Activated T-cell treated with anti-CD3 and anti-CD28 coated beads, Interleukin-2, amount 50 U/mL, for 72 hours (primary cell): ENCODE results near the gene LCK. TPM values are rescaled to one million over a fixed set of nuclear protein-coding genes. Genes with fewer than 3 reads are reported as not detected.

Source experiments
- ATAC-seq, 2 donors: fragments of 150-1000 bp; cut with Tn5 transposase; replicated peaks in 1 of 2; 2 replicates each; pipeline ENCODE4 v1.10.0; 2021; ENCODE audit warnings: moderate library complexity in 2 of 2, mild to moderate bottlenecking in 1 of 2
- DNase-seq, 2 donors: peaks; one replicate each; pipeline ENCODE4 v3.0.0; 2021 to 2022; ENCODE audit warnings: mixed read lengths in 1 of 2
- H3K27ac Mint-ChIP-seq: one replicate; pipeline ENCODE4 v1.8.0; 2022; ENCODE audit warnings: mild to moderate bottlenecking, moderate library complexity, mixed read lengths
- H3K27me3 Mint-ChIP-seq: one replicate; pipeline ENCODE4 v1.8.0; 2022; ENCODE audit warnings: low read depth, mixed read lengths
- H3K36me3 Mint-ChIP-seq, 2 donors: one replicate each; pipeline ENCODE4 v1.8.0; 2022; ENCODE audit warnings: mixed read lengths in 2 of 2, mild to moderate bottlenecking in 1 of 2; ENCODE audit not compliant: insufficient read depth in 2 of 2
- H3K4me1 Mint-ChIP-seq: one replicate; pipeline ENCODE4 v1.8.0; 2022; ENCODE audit warnings: low read depth, mixed read lengths
- H3K4me3 Mint-ChIP-seq, 2 donors: one replicate each; pipeline ENCODE4 v1.8.0; 2022; ENCODE audit warnings: mild to moderate bottlenecking in 2 of 2, mixed read lengths in 2 of 2, moderate library complexity in 2 of 2
- H3K9me3 Mint-ChIP-seq, 2 donors: one replicate each; pipeline ENCODE4 v1.8.0; 2022; ENCODE audit warnings: mixed read lengths in 2 of 2
- total RNA-seq, 2 donors: library from RNA; stranded (reverse); gene quantifications; one replicate each; pipeline ENCODE4 v1.2.3, GENCODE V29; 2022

LCK gene
- total RNA-seq, 2 donors from 2014 or later = 227 to 254 TPM

DNA sequence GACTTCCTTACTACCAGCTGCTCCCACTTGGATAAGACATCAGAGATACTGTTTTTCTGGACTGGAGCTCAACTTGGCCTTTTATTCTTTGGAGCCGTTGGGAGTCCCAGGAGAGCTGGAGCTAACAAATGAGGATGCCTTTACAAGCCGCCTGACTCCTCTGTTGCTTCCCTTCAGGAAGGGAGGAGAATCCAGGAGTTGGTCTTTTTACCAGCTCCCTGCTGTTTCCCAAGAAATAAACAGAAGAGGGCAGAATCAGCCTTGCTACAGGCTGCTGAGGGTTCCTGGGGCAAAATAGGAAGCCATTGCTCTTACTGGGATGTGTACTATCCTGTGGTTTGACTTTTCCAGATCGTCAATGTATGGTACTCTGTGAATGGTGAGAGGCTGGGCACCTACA lies 27.4 kb upstream of the LCK start:
- DNase-seq = no peak
- peak overlapping the region; percentile 94 for H3K27ac Mint-ChIP-seq
- H3K9me3 Mint-ChIP-seq = no peaks in the 10 kb centered on the region
- peak overlapping the region; percentile 94 to 96 for H3K4me3 Mint-ChIP-seq
- H3K36me3 Mint-ChIP-seq = peaks cover 12 to 21% of the 10 kb centered on the region in 2 donors
- H3K4me1 Mint-ChIP-seq = peaks cover 41% of the 10 kb centered on the region
- no peak for ATAC-seq
- H3K27me3 Mint-ChIP-seq = no peaks in the 10 kb centered on the region

DNA sequence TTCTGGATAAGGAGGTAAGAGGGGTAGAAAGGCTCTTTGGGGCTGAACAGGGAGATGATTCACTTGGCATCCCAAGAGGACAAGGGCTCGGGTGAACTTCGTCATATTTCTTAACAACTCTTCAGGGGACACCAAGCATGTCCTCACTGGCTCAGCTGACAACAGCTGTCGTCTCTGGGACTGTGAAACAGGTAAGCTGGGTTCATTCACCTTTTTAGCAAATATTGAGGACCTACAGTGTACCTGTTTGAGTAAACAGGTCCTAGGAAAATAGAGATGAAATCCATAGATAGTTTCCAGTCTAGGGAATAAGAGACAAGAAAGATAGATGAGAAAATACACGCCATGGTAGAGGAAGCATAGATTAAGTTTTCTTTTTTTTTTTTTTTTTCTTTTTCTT lies 26.8 kb upstream of the LCK start:
- H3K36me3 Mint-ChIP-seq = peaks cover 12 to 24% of the 10 kb centered on the region in 2 donors
- no peaks in the 10 kb centered on the region for H3K9me3 Mint-ChIP-seq
- H3K27me3 Mint-ChIP-seq = no peaks in the 10 kb centered on the region
- no peak for ATAC-seq
- no peak for DNase-seq
- peak overlapping the region; percentile 94 to 96 for H3K4me3 Mint-ChIP-seq
- H3K27ac Mint-ChIP-seq = peak overlapping the region; percentile 94
- peaks cover 41% of the 10 kb centered on the region for H3K4me1 Mint-ChIP-seq

DNA sequence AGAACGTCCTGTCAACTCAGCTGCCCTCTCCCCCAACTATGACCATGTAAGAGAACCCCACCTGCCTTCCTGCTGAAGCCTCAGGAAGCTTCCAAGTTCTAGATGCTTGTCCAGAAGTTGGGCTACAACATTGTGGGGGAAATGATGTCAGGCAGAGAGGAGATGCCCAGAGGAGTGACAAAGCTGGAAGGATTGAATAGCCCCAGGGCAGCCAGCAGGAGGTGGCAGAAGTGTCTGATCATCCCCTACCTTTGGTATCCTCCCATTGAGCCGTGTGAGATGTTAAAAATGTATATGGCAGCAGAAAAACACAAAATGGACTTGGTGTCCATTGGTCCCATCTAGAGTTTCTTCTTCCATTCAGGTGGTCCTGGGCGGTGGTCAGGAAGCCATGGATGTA lies 22.3 kb upstream of the LCK start:
- Mint-ChIP-seq H3K27me3 (no peaks in the 10 kb centered on the region), H3K4me1 (peaks cover 14% of the 10 kb centered on the region), H3K27ac (no peak overlapping the region), H3K4me3 (no peak overlapping the region), H3K36me3 (peaks cover 12 to 27% of the 10 kb centered on the region in 2 donors), H3K9me3 (no peaks in the 10 kb centered on the region)
- no peak for DNase-seq
- ATAC-seq = no peak

DNA sequence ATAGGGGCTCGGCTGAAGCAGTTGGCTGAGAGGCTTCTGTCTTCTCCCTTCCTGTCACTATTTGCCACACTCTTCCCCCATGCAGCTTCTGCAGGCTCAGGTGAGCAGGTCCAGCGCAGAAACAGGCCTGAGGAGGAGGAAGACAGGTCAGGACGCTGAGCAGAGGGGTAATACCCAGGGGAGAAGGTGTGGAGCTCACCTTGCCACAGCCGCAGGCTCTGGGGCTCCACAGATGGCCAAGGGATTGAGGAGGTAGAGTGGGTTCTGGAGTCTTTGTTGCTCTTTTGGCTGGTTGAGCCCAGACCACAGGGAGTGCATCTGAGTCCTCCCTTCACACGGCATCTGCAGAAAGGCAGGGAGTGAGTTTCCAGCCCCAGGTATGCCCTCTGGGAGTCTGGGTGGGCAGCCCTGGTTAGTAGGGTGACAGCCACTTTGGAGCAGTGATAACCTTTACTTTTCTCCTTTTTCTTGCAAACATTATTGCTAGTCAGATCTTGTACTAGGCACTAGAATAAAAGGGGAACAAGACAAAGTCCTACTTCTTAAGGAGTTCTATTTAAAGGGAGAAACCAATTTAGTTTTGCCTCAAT lies 19.1 kb upstream of the LCK start:
- peaks cover 6 to 17% of the 10 kb centered on the region in 2 donors for H3K36me3 Mint-ChIP-seq
- DNase-seq (no peak), ATAC-seq (no peak)
- no peak overlapping the region for H3K27ac Mint-ChIP-seq
- H3K27me3 Mint-ChIP-seq = no peaks in the 10 kb centered on the region
- H3K4me3 Mint-ChIP-seq = no peak overlapping the region
- no peaks in the 10 kb centered on the region for H3K9me3 Mint-ChIP-seq
- peaks cover 7% of the 10 kb centered on the region for H3K4me1 Mint-ChIP-seq

DNA sequence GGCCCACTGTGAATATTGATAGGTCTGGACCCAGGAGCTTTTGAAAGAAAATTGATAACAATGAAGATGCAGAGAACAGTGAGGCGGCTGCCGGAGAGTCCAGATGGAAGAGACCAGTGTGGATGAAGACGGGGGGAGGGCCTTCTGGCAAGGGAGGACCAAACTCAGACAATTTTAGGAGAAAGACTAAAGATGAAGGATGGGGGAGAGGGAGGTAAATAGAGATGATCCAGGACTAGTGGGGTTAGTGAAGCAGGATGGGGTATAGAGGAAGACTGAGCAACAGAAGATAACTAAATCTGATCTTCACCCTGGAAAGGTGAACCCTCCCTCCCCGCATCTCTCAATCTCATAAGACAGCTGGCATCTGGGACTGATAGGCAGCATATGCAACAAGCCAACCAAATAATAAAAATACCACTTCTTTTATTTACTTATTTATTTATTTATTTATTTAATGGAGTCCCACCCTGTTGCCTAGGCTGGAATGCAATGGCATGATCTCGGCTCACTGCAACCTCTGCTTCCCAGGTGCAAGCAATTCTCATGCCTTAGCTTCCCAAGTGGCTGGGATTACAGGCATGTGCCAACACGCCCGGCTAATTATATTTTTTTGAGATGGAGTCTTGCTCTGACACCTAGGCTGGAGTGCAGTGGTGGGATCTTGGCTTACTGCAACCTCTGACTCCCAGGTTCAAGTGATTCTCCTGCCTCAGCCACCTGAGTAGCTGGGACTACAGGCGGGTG lies 18.3 kb upstream of the LCK start:
- Mint-ChIP-seq H3K9me3 (no peaks in the 10 kb centered on the region), H3K4me1 (peaks cover 2% of the 10 kb centered on the region), H3K27me3 (no peaks in the 10 kb centered on the region), H3K27ac (no peak overlapping the region), H3K4me3 (no peak overlapping the region), H3K36me3 (peaks cover 4 to 12% of the 10 kb centered on the region in 2 donors)
- DNase-seq (no peak), ATAC-seq (no peak)

DNA sequence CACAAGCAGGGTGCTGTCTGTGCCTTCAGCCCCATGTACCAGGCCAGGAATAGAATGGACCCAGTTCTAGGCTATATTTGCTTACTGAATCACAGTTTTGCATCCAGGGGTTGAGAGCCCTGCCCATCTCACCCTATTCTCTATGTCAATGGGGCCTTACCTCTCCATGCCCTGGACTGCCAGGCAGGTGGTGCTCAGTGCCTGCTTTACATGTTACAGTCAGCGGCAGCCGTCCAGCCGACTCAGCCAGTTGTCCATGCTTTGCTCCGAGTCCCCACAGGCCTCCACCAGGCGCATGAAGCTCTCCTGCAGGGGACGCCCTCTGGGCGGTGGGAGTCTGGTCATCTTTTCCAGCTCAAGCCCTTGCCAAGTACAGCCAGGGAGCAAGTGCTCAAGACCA lies 16.3 kb upstream of the LCK start:
- no peak for DNase-seq
- H3K4me1 Mint-ChIP-seq = no peaks in the 10 kb centered on the region

DNA sequence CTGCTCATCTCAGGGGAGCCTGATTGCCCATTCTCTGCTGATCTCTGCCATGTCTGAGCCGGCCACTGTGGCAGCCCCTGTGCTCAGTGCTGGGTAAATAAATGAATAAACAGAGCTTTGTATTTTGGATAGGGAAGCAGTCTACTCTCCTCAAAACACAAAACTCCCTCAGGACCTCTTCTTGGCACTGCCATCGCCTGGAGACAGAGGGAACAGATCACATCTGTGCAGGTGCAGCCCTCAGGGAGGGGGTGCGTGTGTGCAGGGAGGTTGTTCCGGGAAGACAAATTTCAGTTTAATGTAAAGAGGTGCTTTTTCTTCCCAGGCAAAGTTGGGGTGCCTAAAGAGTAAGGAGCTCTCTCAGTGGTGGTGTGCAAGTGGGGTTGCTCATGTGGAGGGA lies 11.7 kb upstream of the LCK start:
- no peaks in the 10 kb centered on the region for H3K9me3 Mint-ChIP-seq
- H3K4me1 Mint-ChIP-seq = peaks cover 18% of the 10 kb centered on the region
- no peaks in the 10 kb centered on the region for H3K36me3 Mint-ChIP-seq
- H3K4me3 Mint-ChIP-seq = peak overlapping the region; percentile 90 to 92
- no peak overlapping the region for H3K27ac Mint-ChIP-seq
- DNase-seq (no peak), ATAC-seq (no peak)
- no peaks in the 10 kb centered on the region for H3K27me3 Mint-ChIP-seq

More for the DNA sequence above, 16.3 kb upstream of the LCK start:
- no peak for ATAC-seq
- Mint-ChIP-seq H3K27me3 (no peaks in the 10 kb centered on the region), H3K9me3 (no peaks in the 10 kb centered on the region), H3K27ac (no peak overlapping the region), H3K4me3 (no peak overlapping the region), H3K36me3 (peaks cover 0 to 3% of the 10 kb centered on the region in 2 donors)

DNA sequence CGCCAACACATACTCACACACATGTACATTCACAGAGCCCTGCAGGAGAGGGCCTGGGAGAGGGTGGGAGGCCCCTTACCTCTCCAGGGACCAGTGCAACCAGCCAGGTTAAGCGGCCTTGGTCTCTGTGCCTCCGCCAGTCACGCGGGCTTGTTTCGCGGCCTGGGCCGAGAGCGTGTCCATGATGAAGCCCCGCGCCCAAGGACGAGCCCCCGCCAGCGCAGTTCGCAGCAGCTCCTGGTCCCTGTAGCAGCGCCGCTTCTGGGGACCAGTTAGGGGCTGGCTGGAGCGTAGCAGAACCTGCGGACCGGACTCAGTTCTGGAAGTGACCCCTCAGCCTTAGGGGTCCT lies 11.3 kb upstream of the LCK start:
- peaks cover 18% of the 10 kb centered on the region for H3K4me1 Mint-ChIP-seq
- no peaks in the 10 kb centered on the region for H3K9me3 Mint-ChIP-seq
- ATAC-seq = no peak
- no peaks in the 10 kb centered on the region for H3K27me3 Mint-ChIP-seq
- no peak overlapping the region for H3K27ac Mint-ChIP-seq
- H3K36me3 Mint-ChIP-seq = no peaks in the 10 kb centered on the region
- peak overlapping the region; percentile 90 to 92 for H3K4me3 Mint-ChIP-seq
- no peak for DNase-seq

DNA sequence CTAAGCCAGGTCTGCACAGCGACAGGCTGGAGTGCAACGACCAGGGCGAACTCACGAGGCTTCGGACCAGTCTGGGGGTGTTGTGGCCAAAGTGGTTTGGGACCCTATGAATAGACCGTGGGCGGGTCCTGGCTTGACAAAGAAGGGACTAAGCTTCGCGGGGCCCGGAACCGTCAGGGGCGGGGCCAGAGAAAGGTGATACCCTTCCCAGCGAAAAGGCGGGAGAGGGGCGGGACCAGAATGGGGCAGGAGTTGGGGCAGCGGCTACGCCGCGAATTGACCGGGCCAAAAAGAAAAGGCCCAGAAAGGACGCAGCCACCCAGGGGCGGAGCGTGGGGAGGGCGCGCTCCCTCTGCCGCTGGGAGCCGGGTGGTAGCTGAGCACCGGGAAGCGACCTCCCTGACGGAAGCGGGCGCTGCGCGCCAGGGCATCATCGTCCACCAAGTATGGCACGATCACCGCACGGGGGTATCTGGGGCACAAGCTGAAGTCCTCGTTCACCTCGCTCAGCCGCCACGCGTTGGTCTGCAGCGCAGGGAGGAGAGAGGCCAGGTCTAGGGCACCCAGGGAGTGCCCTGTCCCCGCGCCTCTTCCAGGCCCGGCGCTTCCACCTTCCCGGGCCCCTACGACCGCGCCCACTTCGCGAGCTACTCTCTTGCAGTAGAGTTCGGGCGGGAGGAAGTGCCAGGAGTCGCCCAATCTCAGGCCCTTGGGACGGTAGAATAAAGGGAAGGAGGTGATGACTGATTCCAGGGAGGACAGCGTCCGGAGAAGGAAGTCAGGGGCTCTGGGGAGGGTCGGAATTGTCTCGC lies 10.7 kb upstream of the LCK start:
- H3K9me3 Mint-ChIP-seq = no peaks in the 10 kb centered on the region
- DNase-seq = peak; percentile 66 to 69
- peaks cover 20% of the 10 kb centered on the region for H3K4me1 Mint-ChIP-seq
- H3K27me3 Mint-ChIP-seq = no peaks in the 10 kb centered on the region
- no peaks in the 10 kb centered on the region for H3K36me3 Mint-ChIP-seq
- H3K27ac Mint-ChIP-seq = no peak overlapping the region
- peak overlapping the region; percentile 90 to 92 for H3K4me3 Mint-ChIP-seq
- ATAC-seq = peak; percentile 73 to 74

DNA sequence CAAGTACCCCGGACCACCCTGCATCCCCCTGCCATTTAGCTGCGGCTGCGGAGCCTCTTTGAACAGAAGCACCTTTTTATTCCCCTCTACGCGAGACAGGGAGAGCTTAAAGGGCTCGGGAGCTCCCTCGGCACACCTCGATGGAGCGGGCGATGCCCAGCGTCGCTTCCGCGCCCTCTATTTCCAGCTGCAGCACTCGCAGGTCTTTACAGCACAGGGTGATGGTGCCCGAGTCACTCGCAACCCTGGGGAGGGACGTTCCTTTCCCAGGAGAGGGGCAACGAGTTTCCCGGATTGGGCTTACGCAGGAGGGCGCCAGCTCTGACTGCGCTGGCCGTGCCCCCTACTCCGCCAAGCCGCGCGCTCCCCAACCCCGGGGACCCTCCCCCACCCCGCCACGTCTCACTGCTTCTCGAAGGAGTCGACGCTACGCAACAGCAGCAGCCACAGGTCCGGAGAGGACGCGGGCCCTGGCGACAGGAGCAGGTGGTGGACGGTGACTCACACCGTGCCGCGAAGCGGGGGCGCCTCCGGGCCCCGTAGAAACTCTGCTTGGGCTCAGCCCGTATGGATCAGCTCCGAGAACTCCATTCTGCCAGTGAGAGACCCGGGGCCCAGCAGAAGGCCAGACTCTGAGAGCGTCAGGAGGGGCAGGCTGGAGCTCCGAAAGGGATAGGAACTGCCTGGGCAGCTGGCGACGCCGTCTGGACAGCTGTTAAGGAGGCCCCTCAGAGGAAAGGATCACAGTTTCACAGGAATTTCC lies 9.9 kb upstream of the LCK start:
- Mint-ChIP-seq H3K4me3 (peak overlapping the region; percentile 90 to 92), H3K27me3 (no peaks in the 10 kb centered on the region), H3K9me3 (no peaks in the 10 kb centered on the region), H3K36me3 (no peaks in the 10 kb centered on the region), H3K4me1 (peaks cover 29% of the 10 kb centered on the region), H3K27ac (no peak overlapping the region)
- ATAC-seq (peak; percentile 72), DNase-seq (peak; percentile 56 to 58)

DNA sequence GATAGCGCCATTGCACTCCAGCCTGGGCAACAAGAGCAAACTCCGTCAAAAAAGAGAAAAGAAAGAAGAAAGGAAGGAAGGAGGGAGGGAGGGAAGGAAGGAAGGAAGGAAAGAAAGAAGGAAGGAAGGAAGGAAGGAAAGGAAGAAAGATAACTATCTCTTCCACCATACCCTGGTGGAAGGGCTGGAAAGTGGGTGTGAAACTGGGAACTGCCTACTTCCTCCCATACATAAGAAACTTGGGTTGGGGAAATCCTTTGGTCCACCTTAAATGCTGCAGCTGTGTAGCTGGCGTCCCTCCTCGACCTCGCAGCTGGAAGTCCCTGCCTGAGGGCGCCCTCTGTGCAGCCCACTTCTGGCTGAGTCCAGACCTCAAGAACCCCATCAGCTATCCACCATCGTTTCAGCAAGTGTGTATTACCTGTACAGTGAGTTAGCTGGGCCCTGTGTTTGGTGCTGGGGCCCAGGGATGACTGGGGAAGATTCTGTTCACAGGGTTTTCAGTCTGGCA lies 8.7 kb upstream of the LCK start:
- ATAC-seq (no peak), DNase-seq (no peak)
- Mint-ChIP-seq H3K27ac (no peak overlapping the region), H3K27me3 (no peaks in the 10 kb centered on the region), H3K9me3 (no peaks in the 10 kb centered on the region), H3K4me3 (no peak overlapping the region), H3K36me3 (no peaks in the 10 kb centered on the region), H3K4me1 (peaks cover 41% of the 10 kb centered on the region)

DNA sequence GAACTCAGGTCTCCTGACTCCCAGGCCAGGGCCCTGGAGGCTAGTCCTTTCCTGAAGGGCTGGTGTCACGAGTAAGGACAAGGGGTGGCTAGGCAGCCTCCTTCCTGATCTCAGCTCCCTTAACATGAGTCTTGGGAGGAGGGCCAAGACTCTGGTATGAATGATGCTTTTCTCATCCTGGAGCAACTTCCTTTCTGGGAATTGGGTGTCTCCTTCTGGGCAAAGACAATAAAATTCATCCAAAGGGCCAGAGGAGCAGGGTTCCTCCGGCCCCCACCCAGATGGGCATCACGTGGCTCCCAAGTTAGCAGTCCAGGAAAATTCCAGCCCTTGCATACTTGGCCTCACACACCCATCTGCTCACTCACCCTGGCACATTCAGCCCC lies 4.2 kb upstream of the LCK start, which contains the start of gene FAM167B:
TSS of gene FAM167B (plus strand) at position 335 of the 386 bp plus-strand sequence. CDS start 200 bp downstream, outside the sequence.
- DNase-seq (no peak), ATAC-seq (no peak)
- H3K9me3 Mint-ChIP-seq = no peaks in the 10 kb centered on the region
- H3K4me1 Mint-ChIP-seq = peaks cover 68% of the 10 kb centered on the region
- H3K27ac Mint-ChIP-seq = peak within 1 kb of the TSS; percentile 72
- peak within 1 kb of the TSS; percentile 74 to 91 for H3K4me3 Mint-ChIP-seq
- H3K36me3 Mint-ChIP-seq = peaks cover 3 to 4% of the 10 kb centered on the region in 2 donors
- H3K27me3 Mint-ChIP-seq = no peaks in the 10 kb centered on the region
